ENCODE measurements around the gene CORIN. TPM values are rescaled to one million over a fixed set of nuclear protein-coding genes. Genes with fewer than 3 reads are reported as not detected.

CORIN gene
- total RNA-seq, 2 donors from 2014 or later: 0.15 to 0.50 TPM

- DNase-seq: no peak
- H3K27me3 ChIP-seq: no peaks in the 10 kb centered on the region
- no peak overlapping the region for H3K9ac ChIP-seq (ENCODE audit: low read depth in 2 of 2, low read length in 2 of 2)
- no peaks in the 10 kb centered on the region for H3K36me3 ChIP-seq
- intact Hi-C loops (cut with DNase I): no loop called here
- no peaks in the 10 kb centered on the region for H3K4me1 ChIP-seq
- no peak for TF ChIP-seq CTCF (IDR thresholded peaks at IDR 0.05)
- no peak overlapping the region for H3K4me3 ChIP-seq
- H3K27ac ChIP-seq: no peak overlapping the region
- no peaks in the 10 kb centered on the region for H3K9me3 ChIP-seq
Measured at GRCh38 chr4:47729131-47729680, 108.7 kb downstream of the CORIN start.

- Histone ChIP-seq H3K4me1 (no peaks in the 10 kb centered on the region), H3K36me3 (no peaks in the 10 kb centered on the region), H3K9me3 (no peaks in the 10 kb centered on the region), H3K27me3 (no peaks in the 10 kb centered on the region), H3K27ac (no peak overlapping the region), H3K4me3 (no peak overlapping the region), H3K9ac (ENCODE audit: low read depth in 2 of 2, low read length in 2 of 2) (no peak overlapping the region)
- no peak for DNase-seq
- TF ChIP-seq CTCF (IDR thresholded peaks at IDR 0.05): no peak
- intact Hi-C loops (cut with DNase I): no loop called here
Measured at GRCh38 chr4:47721892-47722575, 115.8 kb downstream of the CORIN start.

- intact Hi-C loops (cut with DNase I): no loop called here
- no peak overlapping the region for H3K9ac ChIP-seq (ENCODE audit: low read depth in 2 of 2, low read length in 2 of 2)
- TF ChIP-seq CTCF (IDR thresholded peaks at IDR 0.05): no peak
- H3K27me3 ChIP-seq: no peaks in the 10 kb centered on the region
- H3K4me1 ChIP-seq: no peaks in the 10 kb centered on the region
- no peak overlapping the region for H3K27ac ChIP-seq
- H3K36me3 ChIP-seq: no peaks in the 10 kb centered on the region
- no peak overlapping the region for H3K4me3 ChIP-seq
- no peak for DNase-seq
- no peaks in the 10 kb centered on the region for H3K9me3 ChIP-seq
Measured at GRCh38 chr4:47721485-47721884, 116.4 kb downstream of the CORIN start.

- H3K27ac ChIP-seq: no peak overlapping the region
- no peak overlapping the region for H3K4me3 ChIP-seq
- H3K9me3 ChIP-seq: no peaks in the 10 kb centered on the region
- DNase-seq: no peak
- no peaks in the 10 kb centered on the region for H3K4me1 ChIP-seq
- no peaks in the 10 kb centered on the region for H3K36me3 ChIP-seq
- no peak for TF ChIP-seq CTCF (IDR thresholded peaks at IDR 0.05)
- intact Hi-C loops (cut with DNase I): no loop called here
- H3K27me3 ChIP-seq: no peaks in the 10 kb centered on the region
- no peak overlapping the region for H3K9ac ChIP-seq (ENCODE audit: low read depth in 2 of 2, low read length in 2 of 2)
Measured at GRCh38 chr4:47720787-47721186, 117.1 kb downstream of the CORIN start.

DNA sequence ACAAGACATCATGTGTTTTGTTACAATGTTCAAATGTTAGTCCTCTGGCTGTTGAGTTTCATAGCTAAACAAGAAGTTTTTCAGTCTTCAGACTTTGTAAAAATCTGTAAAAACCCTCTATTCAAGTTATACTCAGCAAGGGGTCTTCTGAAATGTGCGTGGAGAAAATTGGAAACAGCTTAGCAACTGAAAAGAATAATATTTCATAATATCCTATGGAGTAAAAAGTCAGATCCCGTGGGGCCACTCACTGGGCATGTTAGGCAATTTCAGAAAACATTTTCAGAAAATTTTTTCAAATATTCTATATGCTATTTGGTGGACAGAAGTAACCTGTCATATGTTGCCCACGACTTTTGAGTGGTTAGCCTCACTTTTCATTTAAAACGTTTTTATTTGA is 118.3 kb downstream of the CORIN start:
- no peak for TF ChIP-seq CTCF (IDR thresholded peaks at IDR 0.05)
- DNase-seq: no peak
- Histone ChIP-seq H3K4me1 (no peaks in the 10 kb centered on the region), H3K4me3 (no peak overlapping the region), H3K9me3 (no peaks in the 10 kb centered on the region), H3K27me3 (no peaks in the 10 kb centered on the region), H3K9ac (ENCODE audit: low read depth in 2 of 2, low read length in 2 of 2) (no peak overlapping the region), H3K27ac (no peak overlapping the region), H3K36me3 (no peaks in the 10 kb centered on the region)
- intact Hi-C loops (cut with DNase I): no loop called here

Data from colonic mucosa (tissue), 4 donors.